Glomerular visceral epithelial cell (primary cell): ENCODE data around the gene RGL4.

Experiments used
- DNase-seq: peaks from one replicate; pipeline ENCODE4 v3.0.0-alpha.2; 2016; ENCODE audit errors: extremely low spot score

Gene RGL4

DNA sequence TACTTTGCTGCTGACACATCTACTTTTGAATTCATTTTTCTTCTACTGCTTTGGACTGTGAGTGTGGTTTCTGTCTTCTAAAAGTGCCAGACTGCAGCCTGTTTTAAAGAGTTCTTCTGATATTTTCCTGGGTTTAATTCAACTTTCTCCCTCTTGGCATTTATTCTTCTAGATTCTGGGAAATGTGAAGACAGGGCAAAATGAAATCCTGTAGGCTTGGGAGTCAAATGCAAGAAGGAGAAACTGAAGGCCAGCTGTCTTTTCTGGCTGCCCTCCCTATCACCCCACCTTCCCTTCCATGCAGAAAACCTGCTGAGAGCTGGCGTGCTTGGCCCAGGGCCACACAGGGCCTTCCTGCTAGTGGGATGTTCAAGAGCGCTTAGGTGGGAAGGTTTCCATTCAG lies 52.5 kb downstream of the RGL4 start:
- no peak for DNase-seq

DNA sequence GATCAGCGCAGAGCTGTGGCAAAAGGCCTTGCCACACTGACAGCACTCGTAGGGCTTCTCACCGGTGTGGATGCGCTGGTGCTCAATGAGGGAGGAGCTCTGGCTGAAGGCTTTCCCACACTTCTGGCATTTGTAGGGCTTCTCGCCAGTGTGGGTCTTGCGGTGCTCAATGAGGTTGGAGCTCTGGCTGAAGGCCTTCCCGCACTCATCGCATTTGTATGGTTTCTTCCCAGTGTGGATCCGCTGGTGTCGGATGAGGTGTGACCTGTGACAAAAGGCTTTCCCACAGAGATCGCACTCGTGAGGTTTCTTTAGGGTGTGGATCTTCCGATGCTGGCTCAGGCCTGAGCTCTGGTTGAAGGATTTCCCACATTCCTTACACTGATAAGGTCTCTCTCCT lies 53.2 kb downstream of the RGL4 start:
- DNase-seq = no peak

DNA sequence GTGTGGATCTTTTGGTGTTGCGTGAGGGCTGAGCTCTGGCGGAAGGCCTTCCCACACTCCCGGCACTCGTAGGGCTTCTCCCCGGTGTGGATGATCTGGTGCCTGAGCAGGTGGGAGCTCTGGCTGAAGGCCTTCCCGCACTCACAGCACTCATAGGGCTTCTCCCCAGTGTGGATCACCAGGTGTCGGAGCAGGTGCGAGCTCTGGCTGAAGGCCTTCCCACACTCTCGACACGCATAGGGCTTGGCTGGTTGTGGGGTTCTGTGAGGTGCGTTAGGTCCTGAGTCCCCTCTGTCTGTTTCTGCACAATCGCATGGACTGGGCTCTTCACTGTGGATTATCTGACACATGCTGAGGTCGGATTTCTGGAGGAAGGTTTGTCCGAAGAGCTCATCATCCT lies 53.7 kb downstream of the RGL4 start:
- DNase-seq = no peak

DNA sequence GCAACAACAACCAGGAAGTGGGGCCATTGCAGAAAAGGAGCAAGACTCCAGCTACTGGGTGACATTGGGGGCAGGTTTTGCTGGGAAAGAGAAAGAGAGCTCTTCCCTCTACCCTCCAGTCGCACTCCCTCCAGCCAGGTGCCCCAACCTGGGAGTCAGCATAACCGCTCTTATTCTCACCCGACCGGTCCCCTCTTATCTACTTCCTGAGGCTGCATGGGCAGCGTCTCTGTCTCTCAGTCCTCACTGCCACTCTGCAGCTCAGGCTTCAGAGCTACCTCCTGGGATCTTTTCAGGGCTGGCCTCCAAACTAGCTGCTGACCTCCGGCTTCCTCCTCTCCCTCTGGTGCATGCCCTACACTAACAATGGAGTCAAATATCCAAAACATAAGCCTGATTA lies 55.0 kb downstream of the RGL4 start:
- DNase-seq = no peak
